ENCODE results near the gene RBMXL3. TPM values are rescaled to one million over a fixed set of nuclear protein-coding genes. Genes with fewer than 3 reads are reported as not detected.

The RBMXL3 gene
- total and polyA plus RNA-seq, 2 of the 8 experiments (the other 6 are each of a cell fraction or from before 2014, with no cell fraction given): not detected

DNA sequence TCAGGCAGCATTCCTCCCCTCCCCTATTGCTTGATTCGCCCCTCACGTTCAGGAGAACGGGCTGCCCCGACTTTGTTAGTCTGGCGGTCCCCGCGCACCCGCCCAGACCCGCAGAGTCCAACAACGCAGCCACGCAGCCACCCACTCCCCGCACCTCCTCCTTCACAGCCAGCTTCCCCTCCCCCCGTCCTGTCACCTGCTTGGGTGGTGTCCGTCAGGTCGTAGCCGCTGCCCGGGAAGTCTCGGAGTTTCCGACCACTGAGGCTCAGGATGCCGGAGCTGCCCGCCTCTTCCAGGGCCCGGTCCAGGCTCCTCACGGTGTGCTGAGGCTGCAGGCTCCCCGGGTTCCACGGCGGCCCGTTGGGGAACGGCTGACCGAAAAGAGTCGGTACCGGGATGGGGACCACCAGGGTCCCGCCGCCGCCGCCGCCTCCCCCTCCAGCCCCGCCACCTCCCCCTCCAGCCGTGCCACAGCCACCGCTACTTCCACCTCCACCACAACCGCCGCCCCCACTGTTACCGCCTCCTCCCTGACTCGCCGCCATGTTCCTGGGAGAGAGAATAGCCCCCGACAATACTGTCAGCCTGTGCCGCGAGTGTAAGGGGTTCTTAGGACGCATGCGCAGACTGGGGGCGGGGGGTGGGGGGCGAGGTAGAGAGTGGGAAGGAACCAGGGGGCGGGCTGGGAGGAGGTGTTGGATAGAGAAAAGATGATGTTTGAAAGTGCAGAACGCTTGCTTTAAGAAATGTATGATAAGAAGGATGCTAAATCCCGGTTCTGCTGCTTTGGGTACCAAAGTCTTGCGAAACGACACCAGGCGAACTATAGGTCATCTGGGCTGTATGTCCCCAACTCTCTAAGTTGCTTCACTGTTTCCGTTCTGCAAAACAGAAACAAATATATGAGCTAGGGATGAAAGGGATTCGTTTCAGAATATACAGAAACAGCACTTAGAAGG lies 44.6 kb downstream of the RBMXL3 start, which contains the start of gene LRCH2:
Gene LRCH2, minus strand, starts transcription at position 600 of the 959 bp plus-strand sequence. Its CDS starts 55 bp downstream, at position 545.
- no peak within 1 kb of the TSS for H2BK120ac ChIP-seq (replicated peaks; ENCODE audit: low read depth, low read length)
- no peak within 1 kb of the TSS for H2BK5ac ChIP-seq (ENCODE audit: low read depth, low read length)
- H2BK15ac ChIP-seq (ENCODE audit: low read length): no peak within 1 kb of the TSS
- no peaks in the 10 kb centered on the region for H3K9me3 ChIP-seq (ENCODE audit: insufficient read depth in 2 of 2, low read depth in 1 of 2, low read length in 1 of 2)
- no peaks in the 10 kb centered on the region for H3K23me2 ChIP-seq (ENCODE audit: low read depth, low read length)
- H4K20me1 ChIP-seq (replicated peaks in 1 of 2; ENCODE audit: control insufficient read depth in 1 of 2, insufficient read depth in 2 of 2, low read length in 2 of 2): no peaks in the 10 kb centered on the region
- no peak within 1 kb of the TSS for H4K91ac ChIP-seq (replicated peaks; ENCODE audit: insufficient read length, low read length)
- no peak within 1 kb of the TSS for H3K4ac ChIP-seq (replicated peaks; ENCODE audit: insufficient read length, low read depth, low read length)
- H3K4me1 ChIP-seq (replicated peaks in 1 of 4; ENCODE audit: control insufficient read depth in 3 of 4, insufficient read depth in 4 of 4, low read length in 3 of 4): no peaks in the 10 kb centered on the region; a peak in 1 of 7 replicates
- no peak within 1 kb of the TSS for H3K18ac ChIP-seq (ENCODE audit: extremely low read depth, low read length)
- no peak within 1 kb of the TSS for H4K8ac ChIP-seq (ENCODE audit: extremely low read depth, insufficient read depth, low read length)
- peak within 1 kb of the TSS; percentile 54 to 80 (median 64) for H3K4me3 ChIP-seq (ENCODE audit: extremely low read depth in 1 of 4, insufficient read depth in 2 of 4, low read depth in 3 of 4, low read length in 4 of 4)
- peak within 1 kb of the TSS; percentile 81 for H2AFZ ChIP-seq (ENCODE audit: low read length)
- H3K14ac ChIP-seq (ENCODE audit: insufficient read length): no peak within 1 kb of the TSS
- H3K4me2 ChIP-seq (ENCODE audit: insufficient read depth in 1 of 2, low read depth in 2 of 2, low read length in 2 of 2): peak within 1 kb of the TSS; percentile 65 to 75
- no peaks in the 10 kb centered on the region for H3K79me1 ChIP-seq (ENCODE audit: low read depth, low read length)
- peak; percentile 65 for TF ChIP-seq YY1 (IDR thresholded peaks at IDR 0.05; ENCODE audit: low read depth, low read length)
- no peak for TF ChIP-seq KDM1A (IDR thresholded peaks at IDR 0.05; ENCODE audit: borderline replicate concordance, low read length)
- peak; percentile 57 for TF ChIP-seq CTBP2 (IDR thresholded peaks at IDR 0.05; ENCODE audit: borderline replicate concordance, insufficient read depth, insufficient read length, low read length)
- 0 out of 4 replicates have a peak, but pooled peaks of 1 of the 2 experiments have one; percentile 29 for TF ChIP-seq HDAC2 (IDR thresholded peaks at IDR 0.05; ENCODE audit: borderline replicate concordance in 1 of 2, low read depth in 2 of 2, low read length in 2 of 2)
- no peak for TF ChIP-seq JUN (IDR thresholded peaks at IDR 0.05; ENCODE audit: low read depth, low read length)
- TF ChIP-seq SIN3A (conservative IDR thresholded peaks at IDR 0.05 in 1 of 2, IDR thresholded peaks at IDR 0.05 in 1 of 2; ENCODE audit: low read depth in 1 of 2, low read length in 2 of 2): 0 out of 4 replicates have a peak, but pooled peaks of 1 of the 2 experiments have one; percentile 54
- FAIRE-seq (no peak), DNase-seq (ENCODE audit: low read depth in 1 of 2, low spot score in 2 of 2) (peak in 1 of 2 experiments; percentile 55)
- H2BK20ac ChIP-seq (ENCODE audit: low read length): no peak within 1 kb of the TSS
- H3K27me3 ChIP-seq (replicated peaks in 1 of 4; ENCODE audit: control insufficient read depth in 3 of 4, extremely low read depth in 1 of 4, insufficient read depth in 3 of 4, low read length in 3 of 4): no peaks in the 10 kb centered on the region
- no peak within 1 kb of the TSS for H3K56ac ChIP-seq (replicated peaks; ENCODE audit: insufficient read length, low read depth, low read length)
- peak within 1 kb of the TSS in 1 of 4 experiments; percentile 7; a peak in 1 of 7 replicates for H3K9ac ChIP-seq (replicated peaks in 1 of 4; ENCODE audit: extremely low read depth in 1 of 4, low read depth in 3 of 4, low read length in 3 of 4)
- H3K23ac ChIP-seq (ENCODE audit: insufficient read length): no peak within 1 kb of the TSS
- 4% methylated on average over 6 of the region's 59 CpGs; no CpG with 5 or more reads in 1 of the 2 experiments for WGBS, 2 experiments (ENCODE audit: extremely low coverage in 1 of 2, insufficient coverage in 1 of 2, insufficient read length in 1 of 2, insufficient replicate concordance in 2 of 2, low coverage in 1 of 2, low lambda C conversion rate in 2 of 2, missing lambda C conversion rate in 1 of 2)
- peaks cover 0 to 8% of the 10 kb centered on the region in 2 experiments; a peak in 2 of 4 replicates for H3K79me2 ChIP-seq (ENCODE audit: control insufficient read depth in 1 of 2, insufficient read depth in 2 of 2, low read length in 2 of 2)
- no peak within 1 kb of the TSS for H2BK12ac ChIP-seq (ENCODE audit: low read depth, low read length)
- H4K5ac ChIP-seq (ENCODE audit: insufficient read length, low read depth, low read length): no peak within 1 kb of the TSS
- H2AK5ac ChIP-seq (ENCODE audit: low read depth, low read length): no peak within 1 kb of the TSS
- POLR2A ChIA-PET (ENCODE audit: partially characterized antibody): no interaction called here
- H3K36me3 ChIP-seq (ENCODE audit: control insufficient read depth in 2 of 4, insufficient read depth in 4 of 4, low read length in 3 of 4): no peaks in the 10 kb centered on the region
- CTCF ChIA-PET (ENCODE audit: partially characterized antibody): interaction anchor here (0.5 kb wide), 1 partner anchor 256 kb away, joined by 3 read pairs; no protein-coding TSS in a partner anchor
- no peak within 1 kb of the TSS for H3K27ac ChIP-seq (ENCODE audit: low read depth, low read length)

Data from H1 (cell line).